HCT116 (cell line): ENCODE measurements around the gene HSPG2. TPM values are rescaled to one million over a fixed set of nuclear protein-coding genes. Genes with fewer than 3 reads are reported as not detected.

Source experiments
- ATAC-seq: fragments of 200-7000 bp; cut with Tn5 transposase; 2 replicates; pipeline ENCODE4 v1.9.1; 2020; ENCODE audit warnings: mild to moderate bottlenecking, moderate library complexity
- BruUV-seq: library from RNA; stranded (reverse); fragments of 400-500 nt; replicated peaks from 2 replicates; lab custom pipeline; 2021; lab: Mats Ljungman, UMichigan
- CTCF ChIA-PET: fragments of 300-600 bp; sonication (Branson Sonifier 250); formaldehyde crosslinking; loops from one replicate; lab custom pipeline; 2021; ENCODE audit warnings: antibody characterized with exemption; lab: Charles Lee
- POLR2A ChIA-PET: fragments of 300-600, 350-600 bp; sonication (Branson Sonifier 250); formaldehyde crosslinking; loops from one replicate; lab custom pipeline; 2021; ENCODE audit warnings: antibody characterized with exemption; lab: Charles Lee
- RAD21 ChIA-PET, 2 experiments: fragments of 300-600 bp; sonication (Branson Sonifier 250); formaldehyde crosslinking; loops; one replicate each; lab custom pipeline; 2023; ENCODE audit warnings: low total read pairs in 2 of 2; ENCODE audit not compliant: uncharacterized antibody in 2 of 2, unreplicated experiment in 2 of 2, low non-redundant PET in 1 of 2; lab: Charles Lee
- DNase-seq: peaks from one replicate; pipeline ENCODE4 v3.0.0-alpha.2; 2010; ENCODE audit warnings: low read depth, low spot score
- H2AFZ ChIP-seq: fragments of 200-600 bp; shearing (Covaris generic), sonication (generic); 2 replicates; pipeline ENCODE4 v1.6.1; 2017; ENCODE audit warnings: low read depth, mixed run types, mixed read lengths, antibody characterized with exemption, low read length; ENCODE audit not compliant: poor library complexity, severe bottlenecking
- H3K27ac ChIP-seq: 2 replicates; pipeline ENCODE4 v1.5.1; 2012; ENCODE audit warnings: low read depth, low read length
- H3K27me3 ChIP-seq: fragments of 200-600 bp; sonication (generic); 2 replicates; pipeline ENCODE4 v1.6.1; 2016; ENCODE audit warnings: mixed run types, low read length, mixed read lengths; ENCODE audit not compliant: insufficient read depth
- H3K36me3 ChIP-seq, 2 experiments: fragments of 200-500 bp in 1 of 2; fragments of 200-600 bp in 1 of 2; sonication (Bioruptor generic) in 1 of 2; sonication (generic) in 1 of 2; 2 replicates each; pipeline versions ENCODE4 v1.5.1 to v1.6.1; 2014 to 2016; ENCODE audit warnings: low read length in 2 of 2, inconsistent platforms in 1 of 2, mixed read lengths in 1 of 2, mixed run types in 1 of 2; ENCODE audit not compliant: insufficient read depth in 2 of 2, control insufficient read depth in 1 of 2
- H3K4me1 ChIP-seq, 2 experiments: fragments of 200-600 bp in 1 of 2; sonication (generic) in 1 of 2; 2 replicates each; pipeline versions ENCODE4 v1.5.1 to v1.6.1; 2012 to 2017; ENCODE audit warnings: low read length in 2 of 2, inconsistent platforms in 1 of 2, mild to moderate bottlenecking in 1 of 2, mixed read lengths in 1 of 2, mixed run types in 1 of 2, moderate library complexity in 1 of 2; ENCODE audit not compliant: insufficient read depth in 2 of 2, control insufficient read depth in 1 of 2
- H3K4me2 ChIP-seq: fragments of 200-600 bp; sonication (generic); 2 replicates; pipeline ENCODE4 v1.6.1; 2017; ENCODE audit warnings: mixed run types, low read length, mixed read lengths
- H3K4me3 ChIP-seq, 2 experiments: fragments of 200-600 bp in 1 of 2; sonication (generic) in 1 of 2; replicated peaks in 1 of 2; 2 replicates each; pipeline ENCODE4 v1.5.1; 2011 to 2016; ENCODE audit warnings: low read length in 2 of 2, control low read depth in 1 of 2, low read depth in 1 of 2, mild to moderate bottlenecking in 1 of 2, mixed read lengths in 1 of 2, mixed run types in 1 of 2
- H3K79me2 ChIP-seq: fragments of 200-600 bp; sonication (generic); 2 replicates; pipeline ENCODE4 v1.6.1; 2017; ENCODE audit warnings: mild to moderate bottlenecking, mixed run types, low read length, moderate library complexity, mixed read lengths; ENCODE audit not compliant: insufficient read depth
- H3K9ac ChIP-seq: fragments of 200-600 bp; sonication (generic); 2 replicates; pipeline ENCODE4 v1.6.1; 2016; ENCODE audit warnings: low read length, mixed read lengths
- H3K9me2 ChIP-seq: fragments of 200-600 bp; sonication (generic), shearing (Covaris generic); 2 replicates; pipeline ENCODE4 v1.6.1; 2017; ENCODE audit warnings: mixed run types, mild to moderate bottlenecking, moderate library complexity; ENCODE audit not compliant: insufficient read depth
- H3K9me3 ChIP-seq, 2 experiments: fragments of 200-500 bp in 1 of 2; fragments of 200-600 bp in 1 of 2; sonication (Bioruptor generic) in 1 of 2; sonication (generic) in 1 of 2; 2 replicates each; pipeline ENCODE4 v1.6.1; 2014 to 2017; ENCODE audit warnings: low read length in 2 of 2, mixed read lengths in 2 of 2, inconsistent platforms in 1 of 2, low read depth in 1 of 2, mild to moderate bottlenecking in 1 of 2, mixed run types in 1 of 2, moderate library complexity in 1 of 2; ENCODE audit not compliant: control insufficient read depth in 1 of 2, insufficient read depth in 1 of 2
- H4K20me1 ChIP-seq: fragments of 200-600 bp; sonication (generic), shearing (Covaris generic); 2 replicates; pipeline ENCODE4 v1.6.1; 2017; ENCODE audit warnings: mixed run types, mild to moderate bottlenecking, moderate library complexity; ENCODE audit not compliant: insufficient read depth
- CBX3 ChIP-seq: IDR thresholded peaks from 2 replicates; pipeline ENCODE4 v1.6.1; 2012; ENCODE audit warnings: low read depth
- CEBPB ChIP-seq: IDR thresholded peaks from 2 replicates; pipeline ENCODE4 v1.6.1; 2012; ENCODE audit warnings: low read depth
- EZH2phosphoT487 ChIP-seq: fragments of 200-600 bp; IDR thresholded peaks from 2 replicates; pipeline ENCODE4 v1.6.1; 2018; ENCODE audit warnings: antibody characterized with exemption, borderline replicate concordance
- JUND ChIP-seq: IDR thresholded peaks from 2 replicates; pipeline ENCODE4 v1.6.1; 2012
- POLR2A ChIP-seq: IDR thresholded peaks from 2 replicates; pipeline ENCODE4 v1.7.0; 2011; ENCODE audit warnings: borderline replicate concordance; ENCODE audit not compliant: insufficient read depth, insufficient read length; ENCODE audit errors: extremely low read depth
- SP1 ChIP-seq: IDR thresholded peaks from 2 replicates; pipeline ENCODE4 v1.6.1; 2012; ENCODE audit warnings: low read depth
- SRF ChIP-seq: IDR thresholded peaks from 2 replicates; pipeline ENCODE4 v1.6.1; 2012; ENCODE audit warnings: low read depth
- ZBTB33 ChIP-seq: IDR thresholded peaks from 2 replicates; pipeline ENCODE4 v1.6.1; 2011; ENCODE audit warnings: mild to moderate bottlenecking, low read length, moderate library complexity; ENCODE audit not compliant: insufficient replicate concordance; ENCODE audit errors: extremely low read depth
- ZFX ChIP-seq: fragments of 450-650 bp; IDR thresholded peaks from 2 replicates; pipeline ENCODE4 v1.6.1; 2017
- ZNF274 ChIP-seq: fragments of 200-500 bp; sonication (Bioruptor generic); IDR thresholded peaks from 2 replicates; pipeline ENCODE4 v1.6.1; 2014; ENCODE audit warnings: mild to moderate bottlenecking, low read depth, low read length, inconsistent platforms
- intact Hi-C: fragments of 100-400 bp; cut with micrococcal nuclease; formaldehyde crosslinking; loops from 2 replicates; pipeline ENCODE4 v1.10.0; 2022
- total RNA-seq: library from RNA; stranded (reverse); gene quantifications from one replicate; pipeline ENCODE4 v1.2.1, GENCODE V29; 2021; ENCODE audit not compliant: unreplicated experiment
- TF ChIP-seq, protein P1 (sequence below), 3 experiments: fragments of 200-600 bp in 1 of 3; sonication (generic) in 1 of 3; IDR thresholded peaks in 2 of 3; conservative IDR thresholded peaks in 1 of 3; 2 replicates each; pipeline ENCODE4 v1.5.1; 2012 to 2017; ENCODE audit warnings: low read depth in 2 of 3, low read length in 2 of 3, antibody characterized with exemption in 1 of 3, borderline replicate concordance in 1 of 3, control low read depth in 1 of 3, mild to moderate bottlenecking in 1 of 3, mixed read lengths in 1 of 3, mixed run types in 1 of 3, moderate library complexity in 1 of 3; ENCODE audit not compliant: insufficient read depth in 1 of 3
- TF ChIP-seq, protein P2 (sequence below): IDR thresholded peaks from 2 replicates; pipeline ENCODE4 v1.6.1; 2012

HSPG2 gene
- total RNA-seq, 1 experiment from 2014 or later: 55.7 TPM

DNA sequence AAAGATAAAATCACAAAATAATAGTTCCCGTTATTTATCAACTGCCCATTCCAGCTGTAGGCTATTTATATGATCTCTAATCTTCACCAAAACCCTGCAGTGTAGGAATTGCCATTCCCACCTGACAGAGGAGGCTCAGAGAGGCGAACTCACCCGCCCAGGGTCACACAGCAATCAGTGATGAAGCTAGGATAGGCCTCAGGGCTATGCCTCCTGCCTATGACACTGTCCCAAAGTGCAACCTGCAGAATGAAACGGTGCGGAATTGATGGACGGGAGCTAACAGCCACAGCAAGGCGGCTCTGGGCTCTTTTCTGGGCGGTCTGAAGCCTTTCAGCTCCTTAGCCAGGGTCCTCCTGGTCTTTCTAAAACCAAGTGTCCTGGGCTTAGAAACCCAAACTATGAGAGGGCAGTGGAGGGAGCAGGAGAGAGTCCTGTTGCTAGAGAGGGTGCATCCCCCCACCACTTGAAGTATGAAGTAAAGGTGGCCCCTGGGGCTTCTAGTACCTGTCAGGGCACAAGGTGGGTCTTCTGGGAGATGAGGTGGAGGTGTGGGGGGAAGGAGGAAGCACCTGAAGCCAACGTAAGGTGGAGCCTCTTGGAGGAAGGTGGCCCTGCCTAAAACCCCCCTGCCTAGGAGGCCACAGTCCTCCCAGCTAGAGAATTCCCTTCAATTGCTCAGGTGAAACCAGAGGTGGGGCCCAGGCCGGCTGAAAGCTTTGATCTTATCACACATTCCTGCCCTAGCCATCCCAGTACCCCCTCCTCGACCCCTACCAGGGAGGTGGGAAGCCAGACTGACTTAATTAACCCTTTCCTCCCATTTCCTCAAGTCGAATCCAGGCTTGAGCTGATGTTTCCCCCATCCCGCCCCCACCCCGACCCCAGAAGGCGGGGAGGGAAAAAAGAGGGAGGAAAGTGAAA lies 14.8 kb downstream of the HSPG2 start:
- H3K4me2 ChIP-seq: no peak overlapping the region
- H3K4me3 ChIP-seq: no peak overlapping the region
- H3K36me3 ChIP-seq: no peaks in the 10 kb centered on the region
- POLR2A ChIA-PET: no interaction called here
- CTCF ChIA-PET: no interaction called here
- H3K27ac ChIP-seq: no peak overlapping the region
- H2AFZ ChIP-seq: no peak overlapping the region
- H3K9me2 ChIP-seq: no peaks in the 10 kb centered on the region
- H3K9ac ChIP-seq: no peak overlapping the region
- ATAC-seq: no peak
- no peaks in the 10 kb centered on the region for H3K27me3 ChIP-seq
- no peaks in the 10 kb centered on the region for H4K20me1 ChIP-seq
- intact Hi-C loops: no loop called here
- peaks cover 13 to 58% of the 10 kb centered on the region in 2 experiments for H3K4me1 ChIP-seq
- RAD21 ChIA-PET: no interaction called here
- peaks cover under 1% of the 10 kb centered on the region; the same call in 1 of the 2 replicates for H3K79me2 ChIP-seq
- DNase-seq: no peak
- no TSS peak for BruUV-seq
- H3K9me3 ChIP-seq: no peaks in the 10 kb centered on the region
- no peak for TF ChIP-seq ZNF274
- no peak for TF ChIP-seq JUND
- TF ChIP-seq SP1: no peak
- TF ChIP-seq CEBPB: no peak
- TF ChIP-seq ZBTB33: no peak
- TF ChIP-seq EZH2phosphoT487: no peak
- TF ChIP-seq SRF: no peak
- TF ChIP-seq, protein P1, sequence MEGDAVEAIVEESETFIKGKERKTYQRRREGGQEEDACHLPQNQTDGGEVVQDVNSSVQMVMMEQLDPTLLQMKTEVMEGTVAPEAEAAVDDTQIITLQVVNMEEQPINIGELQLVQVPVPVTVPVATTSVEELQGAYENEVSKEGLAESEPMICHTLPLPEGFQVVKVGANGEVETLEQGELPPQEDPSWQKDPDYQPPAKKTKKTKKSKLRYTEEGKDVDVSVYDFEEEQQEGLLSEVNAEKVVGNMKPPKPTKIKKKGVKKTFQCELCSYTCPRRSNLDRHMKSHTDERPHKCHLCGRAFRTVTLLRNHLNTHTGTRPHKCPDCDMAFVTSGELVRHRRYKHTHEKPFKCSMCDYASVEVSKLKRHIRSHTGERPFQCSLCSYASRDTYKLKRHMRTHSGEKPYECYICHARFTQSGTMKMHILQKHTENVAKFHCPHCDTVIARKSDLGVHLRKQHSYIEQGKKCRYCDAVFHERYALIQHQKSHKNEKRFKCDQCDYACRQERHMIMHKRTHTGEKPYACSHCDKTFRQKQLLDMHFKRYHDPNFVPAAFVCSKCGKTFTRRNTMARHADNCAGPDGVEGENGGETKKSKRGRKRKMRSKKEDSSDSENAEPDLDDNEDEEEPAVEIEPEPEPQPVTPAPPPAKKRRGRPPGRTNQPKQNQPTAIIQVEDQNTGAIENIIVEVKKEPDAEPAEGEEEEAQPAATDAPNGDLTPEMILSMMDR (IDR thresholded peaks at IDR 0.05 in 2 of 3, conservative IDR thresholded peaks at IDR 0.05 in 1 of 3; ENCODE audit: borderline replicate concordance in 1 of 3, insufficient read depth in 1 of 3, low read depth in 2 of 3, low read length in 2 of 3): no peak
- TF ChIP-seq POLR2A: no peak
- no peak for TF ChIP-seq ZFX
- TF ChIP-seq, protein P2, sequence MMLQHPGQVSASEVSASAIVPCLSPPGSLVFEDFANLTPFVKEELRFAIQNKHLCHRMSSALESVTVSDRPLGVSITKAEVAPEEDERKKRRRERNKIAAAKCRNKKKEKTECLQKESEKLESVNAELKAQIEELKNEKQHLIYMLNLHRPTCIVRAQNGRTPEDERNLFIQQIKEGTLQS: no peak
- no peak for TF ChIP-seq CBX3
